Smooth muscle cell (in vitro differentiated cells): ENCODE data around the gene ASCC1. TPM values are rescaled to one million over a fixed set of nuclear protein-coding genes. Genes with fewer than 3 reads are reported as not detected.

Source experiments
- DNase-seq: peaks from one replicate; lab custom pipeline; 2025; ENCODE audit not compliant: unreplicated experiment; lab: John Stamatoyannopoulos, UW
- H2AFZ ChIP-seq: fragments of 200-600 bp; sonication (generic); 2 replicates; pipeline ENCODE4 v1.6.0; 2016; ENCODE audit warnings: antibody characterized with exemption, low read depth, mild to moderate bottlenecking
- H3F3A ChIP-seq: fragments of 200-600 bp; sonication (generic); 2 replicates; pipeline ENCODE4 v1.6.0; 2017; ENCODE audit warnings: antibody characterized with exemption, low read depth
- H3K27ac ChIP-seq: fragments of 200-600 bp; sonication (generic); 2 replicates; pipeline ENCODE4 v1.5.1; 2016; ENCODE audit warnings: low read depth, mild to moderate bottlenecking
- H3K27me3 ChIP-seq: fragments of 200-600 bp; sonication (generic); 2 replicates; pipeline ENCODE4 v1.6.1; 2016; ENCODE audit warnings: low read depth, mild to moderate bottlenecking
- H3K36me3 ChIP-seq: fragments of 200-600 bp; sonication (generic); 2 replicates; pipeline ENCODE4 v1.5.1; 2016; ENCODE audit warnings: low read depth
- H3K4me1 ChIP-seq: fragments of 200-600 bp; sonication (generic); 2 replicates; pipeline ENCODE4 v1.5.1; 2016; ENCODE audit warnings: low read depth
- H3K4me2 ChIP-seq: fragments of 200-600 bp; sonication (generic); 2 replicates; pipeline ENCODE4 v1.6.0; 2016; ENCODE audit warnings: mild to moderate bottlenecking
- H3K4me3 ChIP-seq: fragments of 200-600 bp; sonication (generic); 2 replicates; pipeline ENCODE4 v1.5.1; 2016; ENCODE audit warnings: mild to moderate bottlenecking
- H3K79me2 ChIP-seq: fragments of 200-600 bp; sonication (generic); 2 replicates; pipeline ENCODE4 v1.6.0; 2016; ENCODE audit warnings: low read depth, mild to moderate bottlenecking
- H3K9ac ChIP-seq: fragments of 200-600 bp; sonication (generic); 2 replicates; pipeline ENCODE4 v1.6.0; 2016; ENCODE audit warnings: low read depth
- H3K9me3 ChIP-seq: fragments of 200-600 bp; sonication (generic); replicated peaks from 2 replicates; pipeline ENCODE4 v1.5.1; 2016; ENCODE audit warnings: low read depth
- H4K20me1 ChIP-seq: fragments of 200-600 bp; sonication (generic); 2 replicates; pipeline ENCODE4 v1.6.0; 2016; ENCODE audit warnings: low read depth
- CTCF ChIP-seq: fragments of 200-600 bp; sonication (generic); IDR thresholded peaks from 2 replicates; pipeline ENCODE4 v1.5.1; 2017; ENCODE audit warnings: borderline replicate concordance, mild to moderate bottlenecking, antibody characterized with exemption; ENCODE audit not compliant: insufficient read depth, poor library complexity, severe bottlenecking
- WGBS: methylation state at CpG from one replicate; pipeline ENCODE4 v1.1.7; 2016; ENCODE audit warnings: low lambda C conversion rate; 5-methylcytosine and 5-hydroxymethylcytosine counted together
- polyA plus RNA-seq: library from polyadenylated mRNA; unstranded; fragments of >200 nt; fragmentation: Nextera tagmentation; extraction: Ambion mirVana; gene quantifications from 2 replicates; pipeline ENCODE4 v1.2.1, GENCODE V29; 2016
- total RNA-seq: library from RNA; depleted of rRNA; stranded (reverse); fragments of >200 nt; gene quantifications from 2 replicates; pipeline ENCODE4 v1.2.3, GENCODE V29; 2014

ASCC1 gene
- total and polyA plus RNA-seq, 2 experiments from 2014 or later, result 24.0 to 28.1 TPM

GRCh38 chr10:72072639-72073038 lies 143.4 kb downstream of the ASCC1 start:
- H3K9me3 ChIP-seq, result no peaks in the 10 kb centered on the region
- H3K27me3 ChIP-seq, result no peaks in the 10 kb centered on the region
- no peaks in the 10 kb centered on the region for H3K36me3 ChIP-seq
- H3K4me3 ChIP-seq, result no peak overlapping the region
- H3K27ac ChIP-seq, result no peak overlapping the region
- 98% methylated on average over 5 of the region's 5 CpGs for WGBS
- no peaks in the 10 kb centered on the region for H3F3A ChIP-seq
- no peaks in the 10 kb centered on the region for H3K4me1 ChIP-seq
- H3K4me2 ChIP-seq, result no peak overlapping the region
- H2AFZ ChIP-seq, result no peak overlapping the region
- no peak overlapping the region for H3K9ac ChIP-seq
- no peaks in the 10 kb centered on the region for H3K79me2 ChIP-seq
- no peak for DNase-seq
- no peaks in the 10 kb centered on the region for H4K20me1 ChIP-seq
- no peak for TF ChIP-seq CTCF

GRCh38 chr10:72072046-72072445 lies 144.0 kb downstream of the ASCC1 start:
- Histone ChIP-seq H3K27me3 (no peaks in the 10 kb centered on the region), H3K27ac (no peak overlapping the region), H4K20me1 (no peaks in the 10 kb centered on the region), H3K4me1 (no peaks in the 10 kb centered on the region), H3F3A (no peaks in the 10 kb centered on the region), H3K79me2 (no peaks in the 10 kb centered on the region), H3K9me3 (no peaks in the 10 kb centered on the region), H3K4me3 (no peak overlapping the region), H3K9ac (no peak overlapping the region), H3K4me2 (no peak overlapping the region), H3K36me3 (no peaks in the 10 kb centered on the region), H2AFZ (no peak overlapping the region)
- 94% methylated on average over 5 of the region's 5 CpGs for WGBS
- DNase-seq, result no peak
- no peak for TF ChIP-seq CTCF

- Histone ChIP-seq H3K4me3 (no peak overlapping the region), H3F3A (no peaks in the 10 kb centered on the region), H3K9ac (no peak overlapping the region), H3K4me1 (no peaks in the 10 kb centered on the region), H2AFZ (no peak overlapping the region), H3K9me3 (no peaks in the 10 kb centered on the region), H3K79me2 (no peaks in the 10 kb centered on the region), H3K27ac (no peak overlapping the region), H3K27me3 (no peaks in the 10 kb centered on the region), H3K36me3 (no peaks in the 10 kb centered on the region), H3K4me2 (no peak overlapping the region), H4K20me1 (no peaks in the 10 kb centered on the region)
- no peak for TF ChIP-seq CTCF
- WGBS, result 83% methylated on average over 7 of the region's 7 CpGs
- DNase-seq, result no peak
Observed at GRCh38 chr10:72069751-72070526, 146.1 kb downstream of the ASCC1 start.
